ENCODE results near the gene GON7. TPM values are rescaled to one million over a fixed set of nuclear protein-coding genes. Genes with fewer than 3 reads are reported as not detected.
"Not testable (repeated sequence)": the region's sequence is repeated elsewhere in the genome, so short reads cannot be mapped to it uniquely, and the experiment has no call there.

Gene GON7
- total RNA-seq, 1 donor from 2014 or later: 15.2 TPM

GRCh38 chr14:93161411-93161940 is 45.4 kb downstream of the GON7 start:
- intact Hi-C loops (cut with micrococcal nuclease): no loop called here
- Mint-ChIP-seq H3K36me3 (ENCODE audit: low read depth) (no peaks in the 10 kb centered on the region), H3K27me3 (ENCODE audit: low read depth) (no peaks in the 10 kb centered on the region), H3K27ac (no peak overlapping the region), H3K4me1 (ENCODE audit: low read depth) (no peaks in the 10 kb centered on the region), H3K9me3 (no peaks in the 10 kb centered on the region), H3K4me3 (ENCODE audit: low read depth) (no peak overlapping the region)
- DNase-seq (ENCODE audit: low spot score): no peak

GRCh38 chr14:93160353-93160801 is 46.5 kb downstream of the GON7 start:
- Mint-ChIP-seq H3K9me3 (no peaks in the 10 kb centered on the region), H3K4me3 (ENCODE audit: low read depth) (no peak overlapping the region), H3K27ac (no peak overlapping the region), H3K36me3 (ENCODE audit: low read depth) (no peaks in the 10 kb centered on the region), H3K4me1 (ENCODE audit: low read depth) (no peaks in the 10 kb centered on the region), H3K27me3 (ENCODE audit: low read depth) (no peaks in the 10 kb centered on the region)
- intact Hi-C loops (cut with micrococcal nuclease): no loop called here
- no peak for DNase-seq (ENCODE audit: low spot score)

DNA sequence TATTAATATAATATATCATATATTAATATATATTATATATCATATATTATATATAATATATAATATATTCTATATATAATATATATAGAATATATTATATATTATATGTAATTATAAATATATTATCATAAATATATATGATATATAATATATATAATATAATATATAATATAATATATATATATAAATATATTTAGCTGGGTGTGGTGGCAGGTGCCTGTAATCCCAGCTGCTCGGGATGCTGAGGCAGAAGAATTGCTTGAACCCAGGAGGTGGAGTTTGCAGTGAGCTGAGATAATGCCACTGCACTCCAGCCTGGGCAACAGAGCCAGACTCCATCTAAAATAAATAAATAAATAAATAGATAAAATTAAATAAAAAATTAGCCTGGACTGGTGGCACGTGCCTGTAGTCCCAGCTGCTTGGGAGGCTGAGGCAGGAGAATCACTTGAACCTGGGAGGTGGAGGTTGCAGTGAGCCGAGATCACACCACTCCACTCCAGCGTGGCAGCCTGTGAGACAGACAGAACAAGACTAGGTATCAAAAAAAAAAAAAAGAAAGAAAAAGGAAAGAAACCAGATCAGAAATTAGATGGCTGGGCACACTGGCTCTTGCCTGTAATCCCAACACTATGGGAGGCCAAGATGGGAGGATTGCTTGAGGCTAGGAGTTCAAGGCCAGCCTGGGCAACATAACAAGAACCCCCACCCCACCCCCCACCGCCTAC is 47.1 kb downstream of the GON7 start:
- DNase-seq (ENCODE audit: low spot score); H3K27ac Mint-ChIP-seq; H3K4me3 Mint-ChIP-seq (ENCODE audit: low read depth); H3K9me3 Mint-ChIP-seq; H3K4me1 Mint-ChIP-seq (ENCODE audit: low read depth); H3K36me3 Mint-ChIP-seq (ENCODE audit: low read depth); intact Hi-C loops (cut with micrococcal nuclease); H3K27me3 Mint-ChIP-seq (ENCODE audit: low read depth): not testable (repeated sequence)

DNA sequence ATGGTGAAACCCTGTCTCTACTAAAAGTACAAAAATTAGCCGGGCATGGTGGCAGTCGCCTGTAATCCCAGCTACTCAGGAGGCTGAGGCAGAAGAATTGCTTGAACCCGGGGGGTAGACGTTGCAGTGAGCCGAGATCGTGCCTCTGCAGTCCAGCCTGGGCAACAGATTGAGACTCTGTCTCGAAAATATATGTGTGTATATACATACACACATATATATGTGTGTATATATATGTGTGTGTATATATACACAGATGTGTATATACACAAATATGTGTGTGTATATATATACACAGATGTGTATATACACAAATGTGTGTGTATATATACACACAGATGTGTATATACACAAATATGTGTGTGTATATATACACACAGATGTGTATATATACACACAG is 48.5 kb downstream of the GON7 start:
- H3K27me3 Mint-ChIP-seq (ENCODE audit: low read depth); H3K4me1 Mint-ChIP-seq (ENCODE audit: low read depth); H3K36me3 Mint-ChIP-seq (ENCODE audit: low read depth); DNase-seq (ENCODE audit: low spot score); H3K9me3 Mint-ChIP-seq; intact Hi-C loops (cut with micrococcal nuclease); H3K4me3 Mint-ChIP-seq (ENCODE audit: low read depth); H3K27ac Mint-ChIP-seq: not testable (repeated sequence)

DNA sequence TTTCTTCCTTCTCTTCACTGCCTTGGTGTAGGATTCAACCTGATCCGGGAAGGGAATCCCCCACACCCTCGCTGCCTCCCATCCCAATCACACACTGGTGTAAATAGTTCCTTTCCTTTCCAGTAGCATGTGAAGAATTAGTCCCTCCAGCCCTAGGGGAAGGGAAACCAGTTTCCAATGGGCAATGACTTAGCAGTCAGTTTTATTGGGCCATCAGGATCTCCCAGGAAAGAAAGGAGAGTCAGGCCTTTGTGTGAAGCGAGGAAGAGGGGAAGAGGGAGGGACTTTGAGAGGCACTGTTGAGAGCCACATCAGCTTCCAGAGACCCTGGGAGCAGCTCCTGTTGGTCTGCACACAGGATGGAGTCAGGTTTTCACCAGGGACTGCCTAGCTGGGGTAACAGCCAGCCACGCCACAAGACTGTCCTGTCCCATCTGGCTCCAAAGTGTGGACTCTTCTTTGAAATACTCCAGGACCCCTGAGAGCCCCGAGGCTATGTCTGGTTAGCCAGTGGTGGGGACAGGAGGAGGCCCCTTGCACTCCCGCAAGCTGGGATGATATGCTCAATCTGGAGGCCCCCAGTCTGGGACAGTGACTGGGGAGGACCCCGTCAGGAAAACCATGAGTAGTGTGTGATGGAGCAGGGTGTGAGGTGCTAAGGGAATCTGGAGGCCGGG is 50.0 kb downstream of the GON7 start:
- intact Hi-C loops (cut with micrococcal nuclease): no loop called here
- Mint-ChIP-seq H3K36me3 (ENCODE audit: low read depth) (no peaks in the 10 kb centered on the region), H3K27me3 (ENCODE audit: low read depth) (no peaks in the 10 kb centered on the region), H3K4me3 (ENCODE audit: low read depth) (no peak overlapping the region), H3K4me1 (ENCODE audit: low read depth) (no peaks in the 10 kb centered on the region), H3K27ac (no peak overlapping the region), H3K9me3 (no peaks in the 10 kb centered on the region)
- no peak for DNase-seq (ENCODE audit: low spot score)

GRCh38 chr14:93155667-93156066 is 51.2 kb downstream of the GON7 start:
- no peak for DNase-seq (ENCODE audit: low spot score)
- intact Hi-C loops (cut with micrococcal nuclease): no loop called here
- Mint-ChIP-seq H3K36me3 (ENCODE audit: low read depth) (no peaks in the 10 kb centered on the region), H3K9me3 (no peaks in the 10 kb centered on the region), H3K4me1 (ENCODE audit: low read depth) (peaks cover 3% of the 10 kb centered on the region), H3K27me3 (ENCODE audit: low read depth) (no peaks in the 10 kb centered on the region), H3K27ac (no peak overlapping the region), H3K4me3 (ENCODE audit: low read depth) (no peak overlapping the region)

GRCh38 chr14:93153121-93153520 is 53.7 kb downstream of the GON7 start:
- Mint-ChIP-seq H3K4me1 (ENCODE audit: low read depth) (peaks cover 4% of the 10 kb centered on the region), H3K9me3 (no peaks in the 10 kb centered on the region), H3K36me3 (ENCODE audit: low read depth) (no peaks in the 10 kb centered on the region), H3K27ac (no peak overlapping the region), H3K27me3 (ENCODE audit: low read depth) (no peaks in the 10 kb centered on the region), H3K4me3 (ENCODE audit: low read depth) (no peak overlapping the region)
- intact Hi-C loops (cut with micrococcal nuclease): no loop called here
- DNase-seq (ENCODE audit: low spot score): no peak

Other genes with a start within 250 kb of the GON7 start
- gene ITPK1, start 91.1 kb downstream of the GON7 start, total RNA-seq: 66.9 and 70.8 TPM in 2 replicates
- gene MOAP1, start 22.2 kb downstream of the GON7 start, total RNA-seq: 17.8 and 18.7 TPM in 2 replicates
- gene LYSET, start 21.7 kb downstream of the GON7 start, total RNA-seq: 12.2 and 13.4 TPM in 2 replicates
- 30.9 and 32.9 TPM in 2 replicates for gene UBR7, start 191 bp upstream of the GON7 start, total RNA-seq
- 16.5 and 17.9 TPM in 2 replicates for gene BTBD7, start 126.0 kb upstream of the GON7 start, total RNA-seq
- not detected in 2 replicates for gene COX8C, start 140.1 kb upstream of the GON7 start, total RNA-seq
- gene UNC79, start 223.9 kb upstream of the GON7 start, total RNA-seq: 0.02 TPM in 1 of 2 replicates, not detected in the other

Data from activated T-helper 2 cell treated with anti-CD3 and anti-CD28 coated beads, Interferon-gamma antibody, Interleukin-2, Interleukin-4, amounts not matched to agents 10 μg/mL and 5 μg/mL and 100 μg/mL, durations not matched to agents 14 hours and 24 hours and 36 hours (primary cell).